ENCODE measurements around the gene BNC2.

The BNC2 gene

GRCh38 chr9:16661816-16662215 is 208.7 kb downstream of the BNC2 start:
- DNase-seq, result no peak

- no peak for DNase-seq
Measured at GRCh38 chr9:16659096-16659495, 211.4 kb downstream of the BNC2 start.

- DNase-seq, result no peak
Measured at GRCh38 chr9:16656432-16657169, 213.9 kb downstream of the BNC2 start.

GRCh38 chr9:16654596-16655126 is 215.8 kb downstream of the BNC2 start:
- no peak for DNase-seq

- no peak for DNase-seq
Measured at GRCh38 chr9:16653491-16654399, 216.7 kb downstream of the BNC2 start.

DNA sequence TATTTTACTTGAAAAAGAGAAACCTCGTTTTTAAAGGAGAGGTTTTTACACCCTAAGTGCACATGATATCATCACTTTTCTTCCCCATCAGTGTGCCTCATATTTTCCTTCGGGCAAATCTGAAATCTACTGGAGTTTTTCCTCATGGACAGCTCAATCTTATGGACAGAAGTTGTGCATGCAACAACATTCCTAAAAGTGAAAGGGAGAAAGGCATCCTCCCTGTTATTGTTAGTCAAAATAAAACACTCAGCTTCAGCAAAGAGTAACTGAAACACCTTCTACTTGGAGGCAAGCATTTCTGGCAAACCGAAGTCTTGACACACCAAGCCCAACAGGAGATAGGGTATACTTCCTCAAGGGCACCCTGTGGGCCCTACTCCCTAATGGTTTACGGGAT is 217.9 kb downstream of the BNC2 start:
- no peak for DNase-seq

GRCh38 chr9:16651446-16651964 is 219.0 kb downstream of the BNC2 start:
- no peak for DNase-seq

DNA sequence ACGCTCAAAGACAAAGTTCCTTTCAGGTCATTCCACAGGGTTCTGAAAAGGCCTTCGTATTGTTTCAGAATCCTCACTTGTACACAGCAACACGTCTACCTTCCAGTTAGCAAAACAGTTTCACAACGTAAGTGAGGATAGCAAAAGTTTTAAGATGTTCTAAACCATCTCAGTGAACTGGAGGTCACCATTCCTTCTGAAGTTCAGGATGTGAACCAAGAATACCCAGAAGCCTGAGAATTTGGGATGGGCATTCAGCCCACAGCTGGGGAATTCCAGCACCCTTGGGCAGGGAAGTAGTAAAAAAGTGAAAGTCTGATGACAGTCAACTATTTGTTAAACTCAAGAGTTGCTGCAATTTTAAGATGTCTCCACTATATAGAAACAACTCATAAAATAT is 224.5 kb downstream of the BNC2 start:
- no peak for DNase-seq

GRCh38 chr9:16642421-16643109 is 227.9 kb downstream of the BNC2 start:
- no peak for DNase-seq

DNA sequence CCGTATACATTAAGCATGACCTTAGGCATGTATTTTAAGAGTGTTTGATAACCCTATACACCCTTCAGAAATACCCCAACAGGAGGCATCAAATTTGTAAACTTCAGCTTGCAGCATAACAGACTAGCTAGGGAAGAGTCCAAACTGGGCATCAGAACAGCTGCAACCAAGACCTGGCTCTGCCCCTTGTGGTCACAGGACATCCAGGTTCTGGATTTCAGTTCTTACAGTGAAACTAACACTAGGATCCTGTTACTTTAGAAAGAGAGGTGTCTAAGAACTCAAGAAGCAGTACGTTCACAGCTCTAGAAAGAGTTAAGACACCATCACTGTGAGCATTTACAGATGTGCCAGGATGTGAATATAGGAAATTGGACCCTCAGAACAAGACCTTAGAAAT is 229.8 kb downstream of the BNC2 start:
- no peak for DNase-seq

DNA sequence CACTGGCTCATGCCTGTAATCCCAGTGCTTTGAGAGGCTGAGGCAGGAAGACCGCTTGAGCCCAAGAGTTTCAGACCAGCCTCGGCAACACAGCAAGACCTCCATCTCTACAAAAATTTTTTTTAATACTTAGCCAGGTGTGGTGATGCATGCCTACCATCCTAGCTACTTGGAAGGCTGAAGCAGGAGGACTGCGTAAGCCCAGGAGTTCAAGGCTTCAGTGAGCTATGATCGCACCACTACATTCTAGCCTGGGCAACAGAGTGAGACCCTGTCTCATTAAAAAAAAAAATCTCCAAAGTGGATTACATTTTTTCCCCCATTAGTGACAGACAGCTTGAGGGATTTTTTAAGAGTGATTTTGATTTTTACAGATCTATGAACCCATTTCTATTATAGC is 230.8 kb downstream of the BNC2 start:
- DNase-seq, result no peak

DNA sequence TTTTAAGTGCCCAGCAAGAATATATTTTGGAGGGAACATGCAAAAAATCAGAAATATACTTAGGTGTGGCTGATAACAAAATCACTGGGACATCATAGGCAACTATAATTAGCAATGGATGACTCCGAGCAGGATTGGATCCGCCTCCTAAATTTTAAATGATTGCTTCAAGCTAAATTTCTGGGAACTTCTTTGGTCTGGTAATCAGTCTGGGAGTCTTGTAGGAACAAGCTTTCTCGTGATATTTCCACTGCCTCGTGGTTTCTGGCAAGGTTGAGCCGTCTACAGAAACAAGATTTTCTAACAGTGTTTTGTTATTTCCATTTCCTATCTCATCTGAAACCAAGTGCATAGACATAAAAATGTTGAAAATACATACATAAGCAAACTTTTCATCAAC is 232.6 kb downstream of the BNC2 start:
- no peak for DNase-seq

DNA sequence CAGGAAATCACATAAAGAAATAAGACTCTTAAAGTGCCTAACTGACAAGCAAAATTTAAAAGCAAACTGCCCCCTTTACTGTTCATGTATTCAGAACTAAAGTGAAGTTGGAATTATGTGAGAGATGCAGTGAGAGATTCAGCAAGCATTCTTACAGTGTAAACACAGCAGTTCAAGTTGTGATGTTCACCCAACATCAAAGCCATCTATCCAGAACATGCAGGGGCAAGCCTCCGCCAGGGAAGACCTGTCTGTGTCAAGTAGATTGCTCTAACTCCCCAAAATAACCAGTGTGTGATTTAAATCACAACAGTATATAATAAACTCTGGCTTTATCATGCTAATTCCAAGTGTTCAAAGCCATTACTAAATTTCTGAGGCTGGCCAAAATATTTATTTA is 233.3 kb downstream of the BNC2 start:
- DNase-seq, result no peak

GRCh38 chr9:16633794-16634193 is 236.7 kb downstream of the BNC2 start:
- no peak for DNase-seq

GRCh38 chr9:16628413-16628812 is 242.1 kb downstream of the BNC2 start:
- no peak for DNase-seq

GRCh38 chr9:16627967-16628366 is 242.5 kb downstream of the BNC2 start:
- no peak for DNase-seq

GRCh38 chr9:16627521-16627920 is 242.9 kb downstream of the BNC2 start:
- no peak for DNase-seq

GRCh38 chr9:16626577-16627130 is 243.8 kb downstream of the BNC2 start:
- no peak for DNase-seq

- DNase-seq, result no peak
Measured at GRCh38 chr9:16625811-16626210, 244.7 kb downstream of the BNC2 start.

GRCh38 chr9:16625161-16625631 is 245.3 kb downstream of the BNC2 start:
- no peak for DNase-seq

DNA sequence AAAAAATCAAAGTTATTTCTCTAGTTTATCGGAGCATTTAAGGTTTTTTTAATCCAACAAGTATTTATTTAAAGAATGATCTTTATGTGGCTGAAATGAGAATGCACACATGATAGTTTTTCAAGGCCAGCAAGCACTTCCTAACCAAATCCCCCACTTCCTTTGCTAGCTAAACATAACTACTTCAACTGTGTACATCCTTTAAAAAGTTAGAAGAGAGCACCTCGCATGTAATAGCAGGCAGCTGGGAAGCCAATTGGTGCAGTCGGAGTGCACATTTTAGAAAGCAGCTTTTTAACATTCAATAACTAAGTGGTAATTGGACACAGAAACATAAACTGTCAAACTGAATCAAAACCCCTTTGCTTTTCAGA is 245.7 kb downstream of the BNC2 start:
- DNase-seq, result no peak

- no peak for DNase-seq
Measured at GRCh38 chr9:16623989-16624743, 246.3 kb downstream of the BNC2 start.

Data from NCI-H510A treated with DMSO at 0.1 percent for 48 hours (cell line).